GM12878 (cell line): ENCODE measurements around the gene RHCG. TPM values are rescaled to one million over a fixed set of nuclear protein-coding genes. Genes with fewer than 3 reads are reported as not detected.

Source experiments
- ATAC-seq: fragments of 200-7000 bp; cut with Tn5 transposase; 3 replicates; pipeline ENCODE4 v1.9.1; 2020; ENCODE audit warnings: mild to moderate bottlenecking, moderate library complexity
- BruUV-seq: library from RNA; stranded (reverse); fragments of 400-500 nt; replicated peaks from 2 replicates; lab custom pipeline; 2021; lab: Mats Ljungman, UMichigan
- CTCF ChIA-PET: fragments of 300-600 bp; sonication (Branson Sonifier 250); formaldehyde crosslinking; extraction: SDS; loops from one replicate; lab custom pipeline; 2021; ENCODE audit warnings: inconsistent platforms; lab: Yijun Ruan, JAX
- POLR2A ChIA-PET: fragments of 350-600 bp; formaldehyde crosslinking; extraction: SDS; loops from one replicate; lab custom pipeline; 2021; ENCODE audit warnings: inconsistent platforms; lab: Charles Lee
- RAD21 ChIA-PET: fragments of 300-600 bp; sonication (Branson Sonifier 250); formaldehyde crosslinking; loops from one replicate; lab custom pipeline; 2023; ENCODE audit warnings: antibody characterized with exemption; ENCODE audit not compliant: unreplicated experiment; lab: Charles Lee
- SMC1A ChIA-PET: fragments of 300-600 bp; sonication (Branson Sonifier 250); formaldehyde crosslinking; loops from one replicate; lab custom pipeline; 2023; ENCODE audit not compliant: unreplicated experiment, uncharacterized antibody; lab: Charles Lee
- DNase-seq: peaks from one replicate; pipeline ENCODE4 v3.0.0-alpha.2; 2011; ENCODE audit warnings: low read depth, low spot score
- FAIRE-seq: peaks from 3 replicates; lab custom pipeline; 2011; peaks lifted over from hg19 to GRCh38; lab: Jason Lieb, UNC
- H2AFZ ChIP-seq: 2 replicates; pipeline ENCODE4 v1.6.0; 2011; ENCODE audit warnings: low read depth, low read length, control low read depth; ENCODE audit not compliant: control insufficient read depth
- H3K27ac ChIP-seq: 2 replicates; pipeline ENCODE4 v1.5.1; 2011; ENCODE audit warnings: control low read depth; ENCODE audit not compliant: control insufficient read depth, insufficient read depth
- H3K27me3 ChIP-seq, 2 experiments: replicated peaks in 1 of 2; 2 replicates each; pipeline versions ENCODE4 v1.6.0 to v1.6.1; 2011; ENCODE audit warnings: low read length in 1 of 2; ENCODE audit not compliant: control insufficient read depth in 2 of 2, insufficient read depth in 2 of 2
- H3K36me3 ChIP-seq, 2 experiments: 2 replicates each; pipeline ENCODE4 v1.5.1; 2011; ENCODE audit warnings: low read length in 1 of 2; ENCODE audit not compliant: control insufficient read depth in 2 of 2, insufficient read depth in 2 of 2
- H3K4me1 ChIP-seq: 2 replicates; pipeline ENCODE4 v1.6.1; 2011; ENCODE audit warnings: mild to moderate bottlenecking, low read length, moderate library complexity, mixed read lengths; ENCODE audit not compliant: control insufficient read depth, insufficient read depth
- H3K4me2 ChIP-seq: 2 replicates; pipeline ENCODE4 v1.6.0; 2011; ENCODE audit warnings: control low read depth; ENCODE audit not compliant: control insufficient read depth, insufficient read depth
- H3K4me3 ChIP-seq: fragments of 200-600 bp; sonication (generic); 2 replicates; pipeline ENCODE4 v1.5.1; 2016
- H3K79me2 ChIP-seq: 2 replicates; pipeline ENCODE4 v1.6.0; 2011; ENCODE audit warnings: low read length; ENCODE audit not compliant: control insufficient read depth, insufficient read depth
- H3K9ac ChIP-seq: 2 replicates; pipeline ENCODE4 v1.8.0; 2011; ENCODE audit warnings: low read length, control low read depth, mixed read lengths; ENCODE audit not compliant: control insufficient read depth, insufficient read depth
- H3K9me3 ChIP-seq: replicated peaks from 3 replicates; pipeline ENCODE4 v1.5.1; 2011; ENCODE audit warnings: mild to moderate bottlenecking, low read length; ENCODE audit not compliant: control insufficient read depth, insufficient read depth
- H4K20me1 ChIP-seq: 2 replicates; pipeline ENCODE4 v1.6.0; 2011; ENCODE audit not compliant: control insufficient read depth, insufficient read depth
- NFYB ChIP-seq: IDR thresholded peaks from 2 replicates; pipeline ENCODE4 v1.6.1; 2011; ENCODE audit warnings: low read depth, mild to moderate bottlenecking, low read length, improper control_type of control experiment, moderate library complexity; ENCODE audit not compliant: insufficient read depth
- PRDM15 ChIP-seq: fragments of 450-650 bp; formaldehyde crosslinking; IDR thresholded peaks from 2 replicates; pipeline ENCODE4 v1.4.0; 2020; ENCODE audit warnings: mild to moderate bottlenecking, moderate library complexity
- WGBS: methylation state at CpG from one replicate; pipeline ENCODE4 v1.1.6; 2016; ENCODE audit warnings: low lambda C conversion rate; ENCODE audit not compliant: insufficient replicate concordance, insufficient coverage; ENCODE audit errors: missing lambda C conversion rate; 5-methylcytosine and 5-hydroxymethylcytosine counted together
- in situ Hi-C: fragments of 300-500 bp; cut with MboI; formaldehyde crosslinking; loops from 9 replicates; pipeline ENCODE4 v1.14.3; 2018; ENCODE audit warnings: mixed read lengths
- intact Hi-C: fragments of 100-400 bp; cut with micrococcal nuclease; formaldehyde crosslinking; loops from one replicate; pipeline ENCODE4 v1.14.2; 2022; ENCODE audit not compliant: unreplicated experiment
- polyA plus RNA-seq, 11 experiments: library from polyadenylated mRNA; depleted of rRNA in 4 of 11; unstranded in 6 of 11; stranded (reverse) in 5 of 11; fragments of >200 nt; fragmentation: Nextera tagmentation in 4 of 11; fragmentation: Illumina TruSeq in 1 of 11; extraction: Ambion mirVana in 4 of 11; extraction: Trizol in 1 of 11; gene quantifications; 1 replicate in 1 of 11; 2 replicates in 10 of 11; pipeline versions ENCODE4 v1.2.1 to v1.2.3, GENCODE V29; 2011 to 2016; ENCODE audit warnings: inconsistent platforms in 2 of 11, missing spikeins in 2 of 11, low read depth in 1 of 11
- total RNA-seq, 4 experiments: library from RNA; depleted of rRNA in 3 of 4; stranded (reverse); fragments of >200 nt in 3 of 4; fragmentation: Illumina TruSeq in 1 of 4; extraction: Trizol in 1 of 4; gene quantifications; 2 replicates each; pipeline versions ENCODE4 v1.2.1 to v1.2.3, GENCODE V29; 2013 to 2021

RHCG gene
- total and polyA plus RNA-seq, 10 of the 15 experiments (the other 5 are each of a cell fraction or from before 2014, with no cell fraction given): 0.05 to 0.11 TPM; not detected in 8

- ATAC-seq (peak; percentile 69), DNase-seq (no peak), FAIRE-seq (peak; percentile 81)
- Histone ChIP-seq H3K27ac (no peak overlapping the region), H3K27me3 (no peaks in the 10 kb centered on the region), H3K9ac (no peak overlapping the region), H3K79me2 (no peaks in the 10 kb centered on the region), H3K36me3 (no peaks in the 10 kb centered on the region), H2AFZ (peak overlapping the region; percentile 24; the same call in 1 of the 2 replicates), H3K4me2 (no peak overlapping the region), H3K4me3 (no peak overlapping the region), H4K20me1 (no peaks in the 10 kb centered on the region), H3K4me1 (no peaks in the 10 kb centered on the region), H3K9me3 (peaks cover 1% of the 10 kb centered on the region; the same call in 2 of the 3 replicates)
- intact Hi-C loops (no loop called here), in situ Hi-C loops (no loop called here)
- ChIA-PET RAD21 (no interaction called here), CTCF (interaction anchor here (0.6 to 0.7 kb wide), 2 partner anchors 8 to 24 kb away, joined by 3 read pairs; no protein-coding TSS in a partner anchor), POLR2A (no interaction called here), SMC1A (no interaction called here)
- WGBS: 46% methylated on average over 9 of the region's 9 CpGs
- TF ChIP-seq PRDM15 (CRISPR knock-in tag) (no peak), NFYB (peak; percentile 71; the same call in 1 of the 2 replicates)
- BruUV-seq: no TSS peak
Observed at GRCh38 chr15:89462198-89462912, 34.0 kb downstream of the RHCG start.
